GF-D8 (cell line): ENCODE results near the gene SZRD1.

ENCODE experiments used
- DNase-seq: peaks from one replicate; lab custom pipeline; 2025; lab: John Stamatoyannopoulos, UW

SZRD1 gene

DNA sequence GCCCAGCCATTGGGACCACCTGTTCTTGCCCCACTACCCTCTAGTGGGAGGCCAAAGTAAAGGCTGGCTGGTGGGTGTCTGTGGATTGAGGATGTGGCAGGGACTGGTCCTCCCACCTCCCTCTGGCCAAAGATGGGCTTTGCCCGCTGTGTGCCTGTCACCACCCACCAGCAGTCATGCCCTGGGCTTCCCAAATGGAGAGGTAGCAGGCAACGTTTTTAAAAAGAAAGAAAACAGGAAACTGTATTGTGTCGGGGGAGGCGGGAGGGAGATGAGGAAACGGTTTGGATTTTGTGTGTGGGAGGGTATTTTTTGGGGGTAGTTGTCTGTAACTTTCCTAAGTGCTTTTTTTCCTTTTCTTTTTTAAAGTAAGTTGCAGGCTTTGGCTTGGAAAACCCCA is 30.1 kb downstream of the SZRD1 start:
- no peak for DNase-seq

DNA sequence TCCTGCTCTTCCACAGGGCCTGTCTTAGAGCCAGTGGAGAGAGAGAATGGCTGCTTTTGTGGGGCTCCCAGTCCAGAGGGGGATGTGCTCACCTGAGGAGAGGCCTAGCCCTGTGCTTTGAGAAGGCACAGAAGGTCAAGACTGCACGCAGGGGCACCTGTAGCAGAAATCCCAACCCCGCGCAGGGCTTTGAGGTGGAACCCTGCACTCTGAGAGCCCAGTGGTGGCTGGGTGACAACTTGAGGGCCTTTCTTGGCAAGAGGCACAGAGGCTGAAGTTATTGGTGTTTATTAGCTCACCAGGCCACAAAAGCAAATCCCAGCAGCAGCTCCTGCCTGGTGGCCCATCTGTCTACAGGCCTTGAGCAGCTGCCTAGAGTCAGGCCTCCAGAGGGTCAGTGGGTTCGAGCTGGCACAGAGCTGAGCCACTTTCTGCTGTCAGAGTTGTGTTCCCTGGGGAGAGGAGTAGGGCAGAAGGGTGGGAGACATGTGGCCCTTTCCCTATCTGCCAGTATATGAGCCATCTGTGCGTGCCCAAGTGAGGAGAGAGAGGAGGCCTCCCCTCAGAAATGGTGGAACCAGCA is 31.4 kb downstream of the SZRD1 start:
- DNase-seq: no peak

DNA sequence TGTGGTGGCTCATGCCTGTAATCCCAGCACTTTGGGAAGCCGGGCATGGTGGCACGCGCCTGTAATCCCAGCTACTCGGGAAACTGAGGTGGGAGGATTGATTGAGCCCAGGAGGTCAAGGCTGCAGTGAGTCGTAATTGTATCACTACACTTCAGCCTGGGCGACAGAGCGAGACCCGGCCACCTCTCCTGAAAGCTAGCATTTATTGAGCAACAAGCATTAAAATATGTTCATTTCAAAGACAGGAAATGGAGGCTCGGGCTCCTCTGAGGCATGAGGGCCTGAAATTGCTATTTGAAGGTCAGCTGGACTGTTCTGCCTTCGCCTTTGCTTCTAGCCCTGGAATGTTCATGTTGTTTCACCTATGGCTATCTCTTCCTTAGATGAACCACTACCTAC is 35.7 kb downstream of the SZRD1 start:
- no peak for DNase-seq

DNA sequence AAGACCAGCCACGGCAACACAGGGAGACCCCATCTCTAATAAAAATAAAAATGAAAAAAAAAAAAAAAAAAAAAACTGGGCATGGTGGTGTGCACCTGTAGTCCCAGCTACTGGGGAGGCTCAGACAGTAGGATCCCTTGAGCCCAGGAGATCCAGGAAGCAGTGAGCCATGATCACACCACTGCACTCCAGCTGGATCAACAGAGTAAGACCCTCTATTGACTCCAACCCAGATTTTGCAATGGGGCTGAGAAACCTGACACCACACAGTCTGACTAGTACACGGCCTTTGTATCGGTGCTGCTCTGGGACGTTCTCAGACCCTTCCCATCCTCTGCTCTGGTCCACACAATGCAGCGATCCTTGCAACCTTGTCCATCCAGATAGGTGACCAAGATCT is 38.4 kb downstream of the SZRD1 start:
- DNase-seq: no peak

DNA sequence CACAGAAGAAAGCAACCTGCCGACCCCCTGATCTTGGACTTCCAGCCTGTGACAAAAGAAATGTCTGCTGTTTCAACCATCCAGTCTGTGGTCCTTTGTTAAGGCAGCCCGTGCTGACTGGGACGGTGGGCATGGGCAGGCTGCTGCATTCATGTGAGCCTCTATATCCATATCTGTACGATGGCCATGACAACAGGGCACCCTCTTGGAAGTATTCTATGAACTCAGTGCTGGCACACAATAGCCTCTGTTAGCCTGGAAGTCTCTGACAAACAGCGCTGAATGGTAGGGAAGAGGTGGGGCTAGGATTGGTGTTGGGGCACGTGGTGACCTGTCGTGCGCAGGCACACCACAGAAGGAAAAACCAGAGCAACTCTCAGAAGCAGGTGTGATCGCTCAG is 39.8 kb downstream of the SZRD1 start:
- DNase-seq: no peak

DNA sequence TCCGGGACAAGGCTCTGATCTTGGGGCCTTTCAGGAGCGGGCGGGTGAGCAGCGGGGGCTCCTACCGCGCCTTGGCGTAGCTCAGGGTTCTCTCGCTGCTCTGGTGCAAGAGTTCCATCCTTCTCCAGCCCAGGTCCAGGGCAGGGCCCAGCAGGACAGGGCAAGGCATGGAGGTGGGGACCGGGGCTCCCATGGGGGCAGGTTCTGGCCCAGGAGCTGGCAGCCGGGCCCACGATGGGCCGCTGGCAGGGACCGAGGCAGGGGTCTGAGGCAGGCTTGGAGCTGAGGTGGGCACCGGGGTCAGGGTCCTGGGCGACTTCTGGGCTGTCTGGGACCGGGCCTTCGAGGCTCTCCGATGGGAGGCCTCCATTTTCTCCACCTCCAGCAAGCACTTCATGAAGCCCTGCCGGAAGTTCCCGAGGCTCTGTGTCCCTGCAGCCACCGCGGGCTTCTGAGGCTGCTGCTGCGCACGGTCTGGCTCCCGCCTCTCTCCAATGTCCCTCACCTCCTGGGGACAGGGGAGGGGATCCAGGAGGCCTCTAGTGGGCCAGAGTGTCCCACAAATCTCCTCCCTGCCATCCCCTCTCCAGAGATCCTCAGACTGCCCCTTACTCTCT is 42.6 kb downstream of the SZRD1 start:
- no peak for DNase-seq

DNA sequence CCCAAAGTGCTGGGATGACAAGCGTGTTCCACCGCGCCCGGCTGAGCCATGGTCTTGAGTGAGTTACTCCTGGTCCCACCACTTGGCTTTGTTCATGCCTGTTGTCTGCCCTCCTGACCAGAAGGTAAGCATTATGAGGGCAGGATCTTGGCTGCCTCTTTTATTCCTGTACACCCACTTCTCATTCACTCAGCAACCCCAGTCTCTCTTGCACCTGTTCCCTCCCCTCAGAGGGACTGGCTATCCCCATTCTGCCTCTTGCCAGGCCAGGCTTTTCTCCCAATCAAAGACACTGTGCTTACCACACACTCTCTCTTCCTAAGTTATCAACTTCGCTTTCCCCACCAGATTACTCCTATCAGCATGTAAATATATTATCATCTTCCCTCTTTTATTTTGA is 43.8 kb downstream of the SZRD1 start:
- no peak for DNase-seq

DNA sequence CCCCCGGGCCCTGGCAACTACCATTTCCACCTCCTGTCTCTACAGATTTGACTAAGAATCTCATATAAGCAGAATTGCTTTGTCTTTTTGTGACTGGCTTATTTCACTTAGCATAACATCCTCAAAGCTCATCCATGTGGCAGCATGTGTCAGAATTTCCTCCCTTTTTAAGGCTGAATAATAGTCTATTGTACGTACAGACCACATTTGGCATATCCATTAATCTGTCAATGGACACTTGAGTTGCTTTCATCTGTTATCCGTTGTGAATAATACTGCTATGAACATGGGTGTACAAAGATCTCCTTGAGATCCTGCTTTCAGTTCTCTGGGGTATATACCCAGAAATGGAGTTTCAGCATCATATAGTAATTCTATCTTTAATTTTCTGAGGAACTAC is 46.1 kb downstream of the SZRD1 start:
- DNase-seq: no peak

DNA sequence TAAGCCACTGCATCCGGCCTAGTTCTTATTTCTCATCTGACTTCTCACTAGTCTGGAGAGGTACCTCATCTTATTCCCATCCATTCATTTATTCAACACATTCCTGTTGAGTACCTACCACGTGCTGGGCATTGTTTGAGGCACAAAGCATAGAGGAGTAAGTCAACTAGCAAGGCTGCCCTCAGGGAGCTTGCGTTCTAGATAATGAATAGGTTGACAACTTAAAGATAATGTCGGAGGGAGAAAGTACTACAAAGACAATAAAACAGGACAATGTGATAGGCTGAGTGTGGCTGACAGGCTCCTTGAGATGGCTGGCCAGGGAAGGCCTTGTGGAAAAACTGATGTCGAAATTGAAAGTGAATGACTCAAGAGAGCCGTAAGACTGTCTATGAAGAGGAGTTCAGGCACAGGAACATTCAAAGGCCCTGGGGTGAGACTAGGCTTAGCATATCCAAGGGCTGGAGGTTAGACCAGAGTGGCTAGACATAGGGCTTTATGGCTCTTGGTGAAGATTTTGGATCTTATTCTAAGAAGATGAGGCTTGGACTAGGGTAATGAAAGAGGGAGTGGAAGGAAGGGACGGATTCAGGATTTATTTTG is 51.9 kb downstream of the SZRD1 start:
- DNase-seq: no peak

DNA sequence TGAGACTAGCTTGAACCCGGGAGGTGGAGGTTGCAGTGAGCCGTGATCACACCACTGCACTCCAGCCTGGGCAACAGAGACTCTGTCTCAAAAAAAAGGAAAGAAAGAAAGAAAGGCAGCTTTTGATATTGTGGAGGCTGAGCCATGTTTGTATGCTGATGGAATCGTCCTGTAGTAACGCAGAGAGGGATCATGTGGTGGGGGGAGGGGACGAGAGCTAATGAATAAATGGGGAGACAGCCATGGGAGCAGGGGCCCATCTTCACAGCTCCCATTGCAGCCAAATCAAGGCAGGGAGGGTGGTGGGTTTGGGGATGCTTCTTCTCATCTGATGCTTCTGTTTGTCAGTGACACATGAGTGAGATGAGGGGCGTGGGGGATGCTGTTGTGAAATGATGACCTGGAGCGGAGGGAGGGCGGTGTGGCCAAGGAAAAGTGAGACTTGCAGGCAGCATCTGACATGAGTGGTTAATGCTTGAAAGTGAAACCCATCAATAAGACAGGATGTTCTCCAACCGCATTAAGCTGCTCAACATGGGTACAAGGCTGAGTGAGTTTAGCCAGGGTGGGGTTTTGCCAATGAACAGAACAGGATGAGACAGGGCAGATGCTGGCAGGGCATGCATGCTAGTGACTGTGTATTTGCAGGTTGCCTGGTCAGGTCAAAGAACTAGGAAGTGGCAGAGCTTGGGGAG is 53.5 kb downstream of the SZRD1 start:
- no peak for DNase-seq

DNA sequence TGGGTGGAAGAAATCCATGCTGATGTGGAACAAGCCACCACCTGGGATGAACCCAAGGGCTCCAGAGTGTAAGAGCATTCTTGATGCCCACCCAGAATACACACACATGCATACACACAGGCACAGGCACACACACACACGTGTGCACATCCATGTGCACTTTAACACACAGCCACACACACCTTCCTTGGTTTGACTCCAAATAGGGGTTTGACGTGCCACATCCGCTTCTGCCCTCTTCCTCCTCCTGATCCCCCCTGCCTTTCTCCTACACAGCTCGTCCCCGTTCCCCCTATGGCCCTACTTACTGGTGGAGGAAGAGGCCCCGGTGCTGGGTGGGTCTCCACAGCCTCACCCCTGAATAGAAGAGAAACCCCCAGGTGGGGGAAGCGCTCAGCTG is 54.2 kb downstream of the SZRD1 start:
- DNase-seq: no peak

DNA sequence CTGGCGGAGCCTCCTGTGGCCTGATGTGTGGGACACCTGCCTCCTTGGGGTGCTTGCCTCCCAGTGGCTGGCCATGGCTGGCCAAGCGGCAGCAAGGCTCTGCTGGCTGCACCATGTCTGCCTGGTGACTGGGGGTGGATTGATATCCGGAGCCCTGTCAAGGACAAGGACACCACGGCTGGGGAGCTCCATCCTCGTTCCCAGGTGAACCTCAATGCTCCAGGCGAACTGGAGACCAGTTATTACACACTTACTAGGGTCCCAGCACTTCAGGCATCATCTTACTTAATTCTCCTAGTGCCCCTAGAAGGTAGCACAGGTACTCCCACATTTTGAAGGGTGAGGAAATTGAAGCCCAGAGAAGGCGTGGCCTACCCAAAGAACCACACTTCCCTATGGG is 55.0 kb downstream of the SZRD1 start:
- DNase-seq: no peak

DNA sequence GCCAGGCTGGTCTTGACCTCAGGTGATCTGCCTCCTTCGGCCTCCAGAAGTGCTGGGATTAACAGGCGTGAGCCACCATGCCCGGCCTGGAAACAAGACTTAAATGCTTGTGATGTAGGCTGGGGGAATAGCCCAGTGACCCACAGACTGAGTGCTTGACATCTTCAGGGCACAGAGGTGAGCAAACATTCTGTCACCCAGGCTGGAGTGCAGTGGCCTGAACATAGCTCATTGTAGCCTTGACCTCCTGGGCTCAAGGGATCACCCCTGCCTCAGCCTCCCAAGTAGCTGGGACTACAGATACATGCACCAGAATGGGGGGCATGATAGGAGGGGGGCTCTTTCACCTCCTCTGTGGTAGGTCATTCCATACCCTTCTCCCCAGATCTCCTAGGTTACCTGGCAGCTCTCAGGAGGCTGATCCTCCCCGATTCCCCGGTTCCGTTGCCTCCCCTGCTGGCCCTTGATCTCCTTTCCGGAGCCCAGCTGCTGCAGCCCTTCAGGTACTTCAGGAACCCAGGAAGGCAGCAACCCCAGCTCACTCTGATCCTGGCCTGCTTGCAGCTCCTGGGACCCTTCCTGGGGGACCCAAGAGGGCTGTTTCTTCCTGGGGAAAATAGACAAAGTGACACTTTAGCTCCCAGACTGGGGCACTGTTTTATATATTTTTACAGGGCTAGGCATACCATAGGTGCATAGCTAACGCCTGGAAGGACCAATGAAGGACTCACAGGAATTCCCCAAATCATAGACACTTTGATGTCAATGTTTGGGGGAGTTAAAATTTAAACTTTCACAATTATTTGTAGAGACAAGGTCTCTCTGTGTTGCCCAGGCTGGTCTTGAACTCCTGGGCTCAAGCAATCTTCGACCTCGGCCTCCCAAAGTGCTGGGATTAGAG is 58.3 kb downstream of the SZRD1 start:
- DNase-seq: no peak

DNA sequence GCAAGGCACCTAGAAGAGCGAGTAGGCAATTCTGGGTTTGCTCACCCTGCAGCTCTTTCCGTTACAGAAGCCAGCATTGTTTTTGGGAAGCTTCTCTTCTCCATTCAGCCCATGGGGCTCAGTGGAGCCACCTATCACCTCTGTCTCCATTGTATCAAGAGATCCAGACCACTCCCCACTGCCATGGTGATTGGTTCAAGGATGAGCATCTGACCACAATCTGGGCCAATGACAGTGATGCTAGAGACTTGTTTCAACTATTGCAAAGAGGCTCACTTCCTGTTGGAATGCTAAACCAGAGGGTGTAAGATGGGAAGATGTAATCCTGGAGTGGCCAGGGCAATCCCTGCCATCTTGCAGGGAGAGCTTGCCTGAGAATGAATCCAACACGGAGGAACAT is 63.6 kb downstream of the SZRD1 start:
- no peak for DNase-seq

DNA sequence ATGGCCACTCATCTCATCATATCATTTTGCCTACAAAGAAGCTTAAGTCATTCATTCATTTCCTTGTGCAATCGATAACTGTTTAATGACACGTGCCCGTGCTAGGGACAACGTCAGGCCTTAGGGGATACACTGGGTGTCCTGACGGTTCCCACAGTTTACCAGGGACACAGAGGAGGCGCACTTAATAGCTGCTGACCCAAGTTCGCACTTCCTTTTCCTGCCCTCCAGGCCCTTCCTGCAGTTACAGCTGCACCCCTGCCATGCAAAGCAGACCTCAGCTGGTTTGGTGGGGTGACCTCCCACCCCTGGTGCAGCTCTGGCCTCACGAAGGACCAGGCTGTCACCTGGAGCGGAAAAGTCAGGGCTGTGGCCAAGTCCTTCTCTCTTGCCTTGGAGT is 66.0 kb downstream of the SZRD1 start:
- peak; percentile 12 for DNase-seq

DNA sequence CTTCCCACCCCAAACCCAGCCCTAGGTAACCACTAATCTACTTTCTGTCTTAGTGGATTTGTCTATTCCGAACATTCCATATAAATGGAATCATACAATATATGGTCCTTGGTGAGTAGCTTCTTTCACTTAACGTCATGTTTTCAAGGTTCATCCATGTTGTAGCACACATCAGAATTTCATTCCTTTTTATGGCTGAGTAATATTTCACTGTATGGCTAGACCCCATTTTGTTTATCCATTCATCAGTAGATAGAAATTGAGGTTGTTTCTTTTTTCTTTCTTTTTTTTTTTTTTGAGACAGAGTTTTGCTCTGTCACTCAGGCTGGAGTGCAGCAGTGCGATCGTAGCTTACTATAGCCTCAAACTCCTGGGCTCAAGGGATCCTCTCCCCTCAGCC is 67.0 kb downstream of the SZRD1 start:
- no peak for DNase-seq

DNA sequence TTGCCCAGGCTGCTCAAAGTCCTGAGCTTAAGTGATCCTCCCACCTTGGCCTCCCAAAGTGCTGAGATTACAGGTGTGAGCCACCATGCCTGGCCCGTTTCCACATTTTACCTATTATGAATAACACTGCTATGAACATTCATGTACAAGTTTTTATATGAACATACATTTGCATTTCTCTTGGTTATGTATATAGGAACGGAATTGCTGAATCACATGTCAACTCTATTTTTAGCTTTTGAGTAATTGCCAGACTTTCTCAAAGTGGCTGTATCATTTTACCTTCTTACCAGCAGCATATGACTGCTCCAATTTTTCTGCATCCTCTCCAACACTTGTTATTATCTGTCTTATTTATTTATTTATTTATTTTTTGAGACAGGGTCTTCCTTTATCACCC is 67.5 kb downstream of the SZRD1 start:
- no peak for DNase-seq

DNA sequence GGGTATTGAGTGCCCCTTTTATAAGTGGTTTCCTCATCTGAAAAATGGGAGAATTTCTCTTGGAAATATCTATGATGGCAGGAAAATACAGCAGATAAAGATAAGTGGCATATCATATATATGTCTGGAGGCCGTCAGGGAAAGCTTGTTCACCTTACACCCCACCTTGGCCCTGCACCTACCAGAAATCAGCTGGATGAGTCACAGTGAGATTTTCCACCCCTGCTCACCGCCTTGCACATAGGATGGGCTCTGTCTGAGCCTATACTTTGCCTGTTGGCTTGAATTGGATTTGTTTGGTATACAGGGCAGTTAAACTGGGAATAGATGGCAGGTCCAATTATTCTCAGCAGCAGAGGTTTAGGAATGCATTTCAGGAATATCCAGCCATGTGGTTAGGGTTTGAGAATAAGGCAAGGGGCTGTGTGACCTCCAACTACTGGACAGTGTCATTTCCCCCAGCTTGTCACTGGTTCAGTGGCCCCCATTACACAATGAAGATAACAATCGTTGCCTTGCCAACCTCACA is 70.0 kb downstream of the SZRD1 start, which contains the start of gene SPATA21:
TSS of gene SPATA21 (minus strand) at position 479 of the 529 bp plus-strand sequence. CDS start 6,053 bp downstream, outside the sequence.
- no peak for DNase-seq

DNA sequence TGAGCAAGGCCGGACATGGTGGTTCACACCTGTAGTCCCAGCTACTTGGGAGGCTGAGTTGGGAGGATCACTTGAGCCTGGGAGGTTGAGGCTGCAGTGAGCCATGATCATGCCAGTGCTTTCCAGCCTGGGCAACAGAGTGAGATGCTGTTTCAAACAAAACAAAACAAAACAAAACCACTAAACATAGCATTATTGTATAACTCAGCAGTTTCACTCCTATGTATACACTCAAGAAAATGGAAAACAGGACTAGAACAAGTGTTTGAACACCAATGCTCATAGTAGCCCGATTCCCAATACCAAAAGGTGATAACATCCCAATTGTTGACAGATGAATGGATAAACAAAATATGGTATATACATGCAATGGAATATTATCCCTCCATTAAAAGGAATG is 71.5 kb downstream of the SZRD1 start:
- DNase-seq: no peak

DNA sequence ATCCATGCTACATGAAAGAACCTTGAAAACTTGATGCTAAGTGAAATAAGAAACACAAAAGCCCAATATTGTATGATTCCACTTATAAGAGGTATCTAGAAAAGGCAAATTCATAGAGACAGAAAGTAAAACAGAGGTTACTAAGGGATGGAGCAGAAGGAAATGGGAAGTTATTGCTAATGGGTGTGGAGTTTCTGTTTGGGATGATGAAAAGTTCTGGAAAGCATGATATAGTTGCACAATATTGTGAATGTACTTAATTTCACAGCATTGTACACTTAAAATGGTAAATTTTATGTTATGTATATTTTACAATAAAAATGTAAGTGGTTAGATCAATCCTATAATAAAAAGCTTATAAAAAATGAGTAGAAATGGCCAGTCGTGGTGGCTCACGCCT is 71.9 kb downstream of the SZRD1 start:
- no peak for DNase-seq

DNA sequence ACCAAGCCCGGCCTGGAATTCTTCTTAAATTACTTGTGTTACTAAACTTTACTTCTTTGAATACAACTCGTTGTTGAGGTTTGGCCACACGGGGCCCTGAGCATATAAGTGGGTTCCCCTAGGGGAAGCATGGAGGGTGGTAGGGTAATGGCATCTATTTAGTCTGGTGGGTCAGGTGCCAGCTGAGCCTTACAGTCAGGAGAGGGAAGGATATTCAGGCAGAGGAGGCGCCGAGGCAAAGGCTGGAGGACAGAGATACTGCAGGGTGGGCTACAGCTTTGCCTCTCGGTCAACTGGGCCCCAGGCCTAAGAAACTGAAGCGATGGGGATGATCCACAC is 73.1 kb downstream of the SZRD1 start:
- DNase-seq: no peak
